ENCODE data around the gene LAG3. TPM values are rescaled to one million over a fixed set of nuclear protein-coding genes. Genes with fewer than 3 reads are reported as not detected.

Gene LAG3
- total RNA-seq, 1 experiment from 2014 or later, result 2.2 TPM

- no peak for DNase-seq
- H3K79me2 ChIP-seq (ENCODE audit: insufficient read depth, low read length), result no peaks in the 10 kb centered on the region
- H3K4me1 ChIP-seq (ENCODE audit: insufficient read depth, low read length), result no peaks in the 10 kb centered on the region; the same call in 1 of the 2 replicates
- no peak overlapping the region for H2AK5ac ChIP-seq (ENCODE audit: insufficient read length, low read length)
- Mint-ChIP-seq H3K9me3 (peaks cover 0 to 3% of the 10 kb centered on the region in 2 experiments; a peak in 2 of 5 replicates), H3K36me3 (ENCODE audit: insufficient read depth in 1 of 3, low read depth in 3 of 3) (peaks cover 4 to 23% (median 21%) of the 10 kb centered on the region in 3 experiments), H3K27me3 (ENCODE audit: low read depth) (peaks cover 45% of the 10 kb centered on the region), H3K4me3 (peak overlapping the region in 1 of 2 experiments; percentile 95; a peak in 3 of 5 replicates), H3K4me1 (peaks cover 41 to 49% of the 10 kb centered on the region in 2 experiments), H3K27ac (no peak overlapping the region)
- H3K23me2 ChIP-seq (ENCODE audit: insufficient read length, low read depth, low read length, poor library complexity, severe bottlenecking), result peaks cover 19% of the 10 kb centered on the region
- H3K18ac ChIP-seq (ENCODE audit: insufficient read length, low read depth, low read length), result no peak overlapping the region
- no peak overlapping the region for H3K23ac ChIP-seq (ENCODE audit: insufficient read length, low read depth, low read length)
- H3K4me2 ChIP-seq (ENCODE audit: insufficient read depth, insufficient read length, low read length), result no peak overlapping the region
- no peak overlapping the region for H3K27ac ChIP-seq (ENCODE audit: insufficient read length, low read depth, low read length)
- no peak overlapping the region for H2BK20ac ChIP-seq (ENCODE audit: low read depth, low read length, poor library complexity, severe bottlenecking)
- no peak overlapping the region for H4K8ac ChIP-seq (replicated peaks; ENCODE audit: insufficient read length, low read depth, low read length)
- H4K91ac ChIP-seq (ENCODE audit: insufficient read length, low read depth, low read length), result no peak overlapping the region
- no peak overlapping the region for H2BK5ac ChIP-seq (ENCODE audit: insufficient read length, low read length)
- no peak overlapping the region for H3K9ac ChIP-seq (ENCODE audit: extremely low read depth, insufficient read length, low read length)
- TF ChIP-seq CTCF (conservative IDR thresholded peaks at IDR 0.05), result no peak
- H3K4ac ChIP-seq (ENCODE audit: low read depth, low read length), result no peak overlapping the region
- H4K5ac ChIP-seq (ENCODE audit: insufficient read length, low read depth, low read length), result no peak overlapping the region
- H4K20me1 ChIP-seq (ENCODE audit: control insufficient read depth, insufficient read depth, insufficient read length), result no peaks in the 10 kb centered on the region
- H3K56ac ChIP-seq (ENCODE audit: insufficient read length, low read depth, low read length), result no peak overlapping the region
- no peak overlapping the region; the same call in 1 of the 2 replicates for H3K14ac ChIP-seq (ENCODE audit: insufficient read depth, low read length)
- no peak overlapping the region for H2AFZ ChIP-seq (ENCODE audit: low read length)
- H3K79me1 ChIP-seq (ENCODE audit: insufficient read depth, low read depth, low read length, poor library complexity, severe bottlenecking), result no peaks in the 10 kb centered on the region
- H2BK12ac ChIP-seq (ENCODE audit: insufficient read length, low read depth, low read length), result no peak overlapping the region
- peaks cover 5% of the 10 kb centered on the region; the same call in 1 of the 2 replicates for H3K27me3 ChIP-seq (ENCODE audit: insufficient read depth, low read length)
- no peaks in the 10 kb centered on the region for H3K9me3 ChIP-seq (ENCODE audit: control insufficient read depth, low read depth, low read length)
- WGBS (ENCODE audit: extremely low coverage, insufficient read length, low lambda C conversion rate), result no CpG with 5 or more reads among the region's 5 CpGs
- H3T11ph ChIP-seq (ENCODE audit: low read length), result no peak overlapping the region
- H2BK15ac ChIP-seq (ENCODE audit: low read depth, low read length), result no peak overlapping the region
- no peak overlapping the region for H2BK120ac ChIP-seq (ENCODE audit: low read depth, low read length, poor library complexity, severe bottlenecking)
Observed at GRCh38 chr12:6777386-6777785, 5.1 kb downstream of the LAG3 start.
